Activated T-helper 1 cell treated with Interleukin-2 at 50 U/mL for 16 hours (primary cell): ENCODE data around the gene GARIN1A.
"Not testable (repeated sequence)": the region's sequence is repeated elsewhere in the genome, so short reads cannot be mapped to it uniquely, and the experiment has no call there.

ENCODE experiments used
- DNase-seq: peaks from one replicate; pipeline ENCODE4 v3.0.0-alpha.2; 2020; ENCODE audit warnings: low read depth

The GARIN1A gene

GRCh38 chr7:128671992-128672391 is at the start of gene GARIN1A:
Gene GARIN1A (plus strand): TSS chr7:128672292. CDS start chr7:128672398, 106 bp downstream.
- DNase-seq: no peak

GRCh38 chr7:128627124-128627523 is 45.0 kb upstream of the GARIN1A start:
- DNase-seq: not testable (repeated sequence)

GRCh38 chr7:128633915-128634314 is 38.2 kb upstream of the GARIN1A start:
- DNase-seq: not testable (repeated sequence)

GRCh38 chr7:128645206-128645605 is 26.9 kb upstream of the GARIN1A start:
- not testable (repeated sequence) for DNase-seq

GRCh38 chr7:128645844-128646243 is 26.2 kb upstream of the GARIN1A start:
- not testable (repeated sequence) for DNase-seq

GRCh38 chr7:128646877-128647276 is 25.2 kb upstream of the GARIN1A start:
- not testable (repeated sequence) for DNase-seq

GRCh38 chr7:128651096-128651495 is 21.0 kb upstream of the GARIN1A start:
- DNase-seq: not testable (repeated sequence)

GRCh38 chr7:128652606-128653005 is 19.5 kb upstream of the GARIN1A start:
- not testable (repeated sequence) for DNase-seq

GRCh38 chr7:128653197-128653596 is 18.9 kb upstream of the GARIN1A start:
- not testable (repeated sequence) for DNase-seq

GRCh38 chr7:128654080-128654479 is 18.0 kb upstream of the GARIN1A start:
- not testable (repeated sequence) for DNase-seq

- DNase-seq: not testable (repeated sequence)
Measured at GRCh38 chr7:128654501-128654900, 17.6 kb upstream of the GARIN1A start.

- DNase-seq: not testable (repeated sequence)
Measured at GRCh38 chr7:128658428-128658827, 13.7 kb upstream of the GARIN1A start.

- no peak for DNase-seq
Measured at GRCh38 chr7:128660596-128660995, 11.5 kb upstream of the GARIN1A start.

GRCh38 chr7:128661446-128661845 is 10.6 kb upstream of the GARIN1A start:
- DNase-seq: no peak

GRCh38 chr7:128662091-128662490 is 10.0 kb upstream of the GARIN1A start:
- no peak for DNase-seq

- DNase-seq: not testable (repeated sequence)
Measured at GRCh38 chr7:128663223-128663622, 8.9 kb upstream of the GARIN1A start.

GRCh38 chr7:128665057-128665456 is 7.0 kb upstream of the GARIN1A start:
- DNase-seq: no peak

GRCh38 chr7:128666200-128666599 is 5.9 kb upstream of the GARIN1A start:
- no peak for DNase-seq

GRCh38 chr7:128672927-128673517 is 930 bp downstream of the GARIN1A start:
- DNase-seq: no peak

GRCh38 chr7:128673571-128673970 is 1.5 kb downstream of the GARIN1A start:
- DNase-seq: no peak

GRCh38 chr7:128676665-128677064 is 4.6 kb downstream of the GARIN1A start:
- DNase-seq: no peak

- DNase-seq: no peak
Measured at GRCh38 chr7:128679920-128680319, 7.8 kb downstream of the GARIN1A start.

- no peak for DNase-seq
Measured at GRCh38 chr7:128681794-128682537, 9.9 kb downstream of the GARIN1A start.
